Endothelial cell of umbilical vein (primary cell): ENCODE results near the gene DGKD. TPM values are rescaled to one million over a fixed set of nuclear protein-coding genes. Genes with fewer than 3 reads are reported as not detected.

Experiments
- BruUV-seq: library from RNA; stranded (reverse); fragments of 400-500 nt; replicated peaks from 2 replicates; lab custom pipeline; 2021; lab: Mats Ljungman, UMichigan
- CTCF ChIA-PET: fragments of 300-600, 350-600 bp; sonication (Branson Sonifier 250); formaldehyde crosslinking; loops from one replicate; lab custom pipeline; 2021; ENCODE audit warnings: antibody characterized with exemption, inconsistent platforms; lab: Charles Lee
- POLR2A ChIA-PET: fragments of 300-600, 350-600 bp; sonication (Branson Sonifier 250); formaldehyde crosslinking; loops from one replicate; lab custom pipeline; 2021; ENCODE audit warnings: antibody characterized with exemption, inconsistent platforms; lab: Charles Lee
- DNase-seq: peaks from one replicate; pipeline ENCODE4 v3.0.0-alpha.2; 2011; ENCODE audit warnings: low read depth, low spot score
- FAIRE-seq: peaks from 2 replicates; lab custom pipeline; 2011; peaks lifted over from hg19 to GRCh38; lab: Jason Lieb, UNC
- H2AFZ ChIP-seq: 2 replicates; pipeline ENCODE4 v1.6.0; 2012; ENCODE audit warnings: low read depth, low read length, control low read depth, inconsistent platforms
- H3K27ac ChIP-seq: 2 replicates; pipeline ENCODE4 v1.5.1; 2011; ENCODE audit warnings: low read depth, mild to moderate bottlenecking, control low read depth, low read length, moderate library complexity; ENCODE audit not compliant: insufficient read depth
- H3K27me3 ChIP-seq, 2 experiments: 2 replicates each; pipeline versions ENCODE4 v1.6.0 to v1.6.1; 2011; ENCODE audit warnings: low read length in 2 of 2, mixed read lengths in 1 of 2; ENCODE audit not compliant: control insufficient read depth in 2 of 2, insufficient read depth in 2 of 2
- H3K36me3 ChIP-seq, 2 experiments: 2 replicates in 1 of 2; 3 replicates in 1 of 2; pipeline ENCODE4 v1.5.1; 2011; ENCODE audit warnings: low read length in 2 of 2, mild to moderate bottlenecking in 1 of 2, moderate library complexity in 1 of 2; ENCODE audit not compliant: control insufficient read depth in 2 of 2, insufficient read depth in 2 of 2; ENCODE audit errors: extremely low read depth in 1 of 2
- H3K4me1 ChIP-seq: 3 replicates; pipeline ENCODE4 v1.5.1; 2011; ENCODE audit warnings: mild to moderate bottlenecking, low read length; ENCODE audit not compliant: control insufficient read depth, insufficient read depth; ENCODE audit errors: extremely low read depth
- H3K4me2 ChIP-seq: 2 replicates; pipeline ENCODE4 v1.6.1; 2011; ENCODE audit warnings: low read length, control low read depth, mixed read lengths; ENCODE audit not compliant: insufficient read depth
- H3K4me3 ChIP-seq, 3 experiments: fragments of 200-600 bp in 1 of 3; sonication (generic), shearing (Covaris generic) in 1 of 3; replicated peaks in 1 of 3; 2 replicates each; pipeline ENCODE4 v1.5.1; 2011 to 2016; ENCODE audit warnings: control low read depth in 3 of 3, low read length in 3 of 3, mild to moderate bottlenecking in 2 of 3, inconsistent platforms in 1 of 3, low read depth in 1 of 3, moderate library complexity in 1 of 3; ENCODE audit not compliant: insufficient read depth in 1 of 3
- H3K79me2 ChIP-seq: 2 replicates; pipeline ENCODE4 v1.6.0; 2012; ENCODE audit warnings: low read length, inconsistent platforms; ENCODE audit not compliant: control insufficient read depth, insufficient read depth
- H3K9ac ChIP-seq: replicated peaks from 2 replicates; pipeline ENCODE3; 2011; ENCODE audit warnings: low read length, control low read depth; ENCODE audit not compliant: insufficient read depth; ENCODE audit errors: extremely low read depth
- H3K9me1 ChIP-seq: replicated peaks from 3 replicates; pipeline ENCODE4 v1.6.0; 2011; ENCODE audit warnings: mild to moderate bottlenecking, low read length; ENCODE audit not compliant: control insufficient read depth, insufficient read depth; ENCODE audit errors: extremely low read depth
- H3K9me3 ChIP-seq: replicated peaks from 2 replicates; pipeline ENCODE4 v1.5.1; 2012; ENCODE audit warnings: low read length, inconsistent platforms; ENCODE audit not compliant: control insufficient read depth, insufficient read depth
- H4K20me1 ChIP-seq: replicated peaks from 2 replicates; pipeline ENCODE3; 2011; ENCODE audit warnings: mild to moderate bottlenecking, low read length; ENCODE audit not compliant: control insufficient read depth, insufficient read depth; ENCODE audit errors: extremely low read depth
- CTCF ChIP-seq, 2 donors: IDR thresholded peaks; 1 replicate in 1 of 2; 2 replicates in 1 of 2; pipeline ENCODE4 v1.5.1; 2011; ENCODE audit warnings: low read length in 2 of 2, mild to moderate bottlenecking in 2 of 2, moderate library complexity in 2 of 2, control low read depth in 1 of 2, inconsistent platforms in 1 of 2, low read depth in 1 of 2; ENCODE audit not compliant: insufficient read depth in 1 of 2; ENCODE audit errors: extremely low read depth in 1 of 2
- EZH2 ChIP-seq: IDR thresholded peaks from 2 replicates; pipeline ENCODE4 v1.6.1; 2012; ENCODE audit warnings: borderline replicate concordance, low read depth, mild to moderate bottlenecking, moderate library complexity, low read length, inconsistent platforms; ENCODE audit not compliant: severe bottlenecking
- FOS ChIP-seq: IDR thresholded peaks from 2 replicates; pipeline ENCODE4 v1.6.1; 2011; ENCODE audit warnings: mild to moderate bottlenecking, low read length, moderate library complexity, borderline replicate concordance; ENCODE audit not compliant: insufficient read depth
- GATA2 ChIP-seq: IDR thresholded peaks from 2 replicates; pipeline ENCODE4 v1.7.0; 2011; ENCODE audit warnings: low read depth, mild to moderate bottlenecking, moderate library complexity, mixed read lengths, low read length; ENCODE audit not compliant: insufficient read length, insufficient read depth
- JUN ChIP-seq: IDR thresholded peaks from 2 replicates; pipeline ENCODE4 v1.6.1; 2011; ENCODE audit warnings: borderline replicate concordance, low read depth; ENCODE audit not compliant: insufficient read length, insufficient read depth
- MYC ChIP-seq: IDR thresholded peaks from one replicate; pipeline ENCODE4 v1.6.1; 2011; ENCODE audit warnings: mild to moderate bottlenecking, low read depth, low read length
- POLR2A ChIP-seq: IDR thresholded peaks from 2 replicates; pipeline ENCODE4 v1.6.1; 2012; ENCODE audit warnings: low read depth, mild to moderate bottlenecking, control low read depth, low read length
- POLR2AphosphoS5 ChIP-seq: IDR thresholded peaks from 2 replicates; pipeline ENCODE4 v1.6.1; 2012; ENCODE audit warnings: low read depth, mild to moderate bottlenecking, control low read depth, low read length, moderate library complexity; ENCODE audit not compliant: insufficient read depth
- dilution Hi-C: fragments of 300-500 bp; cut with MboI; formaldehyde crosslinking; loops from one replicate; pipeline ENCODE4 v1.15.0; 2019; ENCODE audit warnings: low sequenced_read_pairs; ENCODE audit not compliant: extremely low pct_ligation_motif_present
- intact Hi-C: fragments of 100-400 bp; cut with micrococcal nuclease; formaldehyde crosslinking; loops from one replicate; pipeline ENCODE4 v1.10.0; 2022
- polyA plus RNA-seq, 4 experiments: library from polyadenylated mRNA; depleted of rRNA in 3 of 4; stranded (reverse) in 3 of 4; unstranded in 1 of 4; fragments of >200 nt; gene quantifications; 2 replicates each; pipeline versions ENCODE4 v1.2.1 to v1.2.3, GENCODE V29; 2011 to 2012; ENCODE audit warnings: missing spikeins in 1 of 4
- total RNA-seq: library from RNA; stranded (reverse); gene quantifications from 2 replicates; pipeline ENCODE4 v1.2.3, GENCODE V29; 2021
- TF ChIP-seq, protein P1 (sequence below): IDR thresholded peaks from 2 replicates; pipeline ENCODE4 v1.6.1; 2011; ENCODE audit not compliant: insufficient read depth, insufficient read length

The DGKD gene
- total and polyA plus RNA-seq, 2 donors (not counting 3 experiments of a cell fraction or from before 2014, with no cell fraction given): 10.8 to 36.6 TPM

GRCh38 chr2:233412405-233412804 lies 58.1 kb downstream of the DGKD start:
- FAIRE-seq (no peak), DNase-seq (no peak)
- Histone ChIP-seq H3K9ac (no peak overlapping the region), H3K4me2 (no peak overlapping the region), H3K79me2 (no peaks in the 10 kb centered on the region), H3K4me1 (peaks cover 24% of the 10 kb centered on the region), H3K9me3 (no peaks in the 10 kb centered on the region), H3K27ac (no peak overlapping the region), H3K27me3 (no peaks in the 10 kb centered on the region), H2AFZ (no peak overlapping the region), H4K20me1 (no peaks in the 10 kb centered on the region), H3K9me1 (no peaks in the 10 kb centered on the region), H3K4me3 (no peak overlapping the region), H3K36me3 (no peaks in the 10 kb centered on the region)
- TF ChIP-seq, protein P1, sequence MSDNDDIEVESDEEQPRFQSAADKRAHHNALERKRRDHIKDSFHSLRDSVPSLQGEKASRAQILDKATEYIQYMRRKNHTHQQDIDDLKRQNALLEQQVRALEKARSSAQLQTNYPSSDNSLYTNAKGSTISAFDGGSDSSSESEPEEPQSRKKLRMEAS: no peak
- TF ChIP-seq MYC: no peak
- no peak for TF ChIP-seq CTCF (IDR thresholded peaks at IDR 0.05; ENCODE audit: extremely low read depth in 1 of 2, insufficient read depth in 1 of 2, low read depth in 1 of 2, low read length in 2 of 2)
- no peak for TF ChIP-seq JUN
- TF ChIP-seq POLR2A: no peak
- TF ChIP-seq POLR2AphosphoS5: no peak
- no peak for TF ChIP-seq GATA2
- TF ChIP-seq FOS: no peak
- TF ChIP-seq EZH2: no peak
- intact Hi-C loops: loop anchor here (10.0 kb wide), 1 partner anchor 328 kb away; no protein-coding TSS in a partner anchor
- BruUV-seq: no TSS peak
- POLR2A ChIA-PET: no interaction called here
- CTCF ChIA-PET: interaction anchor here (1.4 to 9.1 kb wide), 3 partner anchors 9 to 30 kb away, joined by 3 to 73 read pairs (median 34); no protein-coding TSS in a partner anchor
- dilution Hi-C loops: no loop called here
